GM19193 (cell line): Measurements from ENCODE around the gene IL1B.

Experiments
- POLR2A ChIP-seq: IDR thresholded peaks from 4 replicates; pipeline ENCODE4 v1.6.1; 2011; ENCODE audit not compliant: insufficient read depth, insufficient read length; ENCODE audit errors: extremely low read depth

The IL1B gene

DNA sequence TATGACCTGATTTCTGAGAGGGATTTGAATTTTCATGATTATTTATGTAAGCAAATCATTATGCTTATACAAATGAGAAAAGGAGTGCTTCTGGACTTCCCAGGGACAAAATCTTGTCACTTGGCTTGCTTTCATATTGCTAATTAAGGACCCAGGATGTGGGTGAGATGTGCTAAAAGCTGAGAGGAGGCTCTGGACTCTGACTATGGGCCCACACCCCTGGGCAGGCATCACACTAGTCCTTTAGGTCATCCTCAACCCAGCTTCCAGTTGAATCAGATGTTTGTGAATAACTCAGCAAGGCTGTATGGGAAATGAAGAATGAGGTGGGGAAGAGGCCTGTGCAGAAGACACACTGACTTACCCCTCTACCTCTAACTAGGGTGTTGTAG, 11.9 kb downstream of the IL1B start:
- no peak for TF ChIP-seq POLR2A

DNA sequence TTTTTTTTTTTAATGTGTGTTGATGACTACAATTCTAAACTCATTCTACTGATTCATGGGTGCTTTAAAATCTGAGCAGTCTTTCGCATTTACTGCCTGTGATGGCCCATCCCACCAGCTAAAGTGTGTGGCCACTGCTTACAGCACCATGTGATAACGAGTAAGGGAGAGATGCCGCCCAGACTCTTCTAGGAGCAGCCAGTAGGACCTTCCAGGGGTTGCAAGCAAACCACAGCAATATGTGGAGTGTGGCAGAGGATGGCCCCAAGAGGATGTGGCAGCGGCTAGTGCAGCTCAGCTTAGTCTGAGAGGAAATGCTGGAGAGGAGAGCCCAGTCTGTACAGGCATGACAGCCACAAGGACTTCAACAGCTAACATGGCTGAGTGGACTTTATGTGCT, 14.9 kb downstream of the IL1B start:
- TF ChIP-seq POLR2A: no peak

DNA sequence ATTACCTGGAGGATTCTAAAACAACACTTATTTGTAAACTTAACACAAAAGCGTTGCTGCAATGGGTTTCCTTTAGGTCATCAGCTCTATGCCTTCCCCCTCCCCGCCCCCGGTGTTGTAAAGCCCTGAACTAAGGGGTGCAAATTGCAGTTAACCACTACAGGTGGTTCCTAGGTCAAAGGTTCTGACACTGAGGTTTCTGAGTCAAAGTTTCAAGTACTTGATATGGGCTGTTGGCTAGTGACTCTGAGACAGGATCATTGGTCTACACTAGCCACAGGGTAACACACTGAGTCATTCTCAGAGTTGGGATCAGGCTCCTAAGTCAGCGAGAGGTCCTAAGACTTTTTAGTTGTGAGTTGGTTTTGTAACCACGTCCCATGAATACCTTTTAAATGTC, 15.4 kb downstream of the IL1B start:
- TF ChIP-seq POLR2A: no peak

DNA sequence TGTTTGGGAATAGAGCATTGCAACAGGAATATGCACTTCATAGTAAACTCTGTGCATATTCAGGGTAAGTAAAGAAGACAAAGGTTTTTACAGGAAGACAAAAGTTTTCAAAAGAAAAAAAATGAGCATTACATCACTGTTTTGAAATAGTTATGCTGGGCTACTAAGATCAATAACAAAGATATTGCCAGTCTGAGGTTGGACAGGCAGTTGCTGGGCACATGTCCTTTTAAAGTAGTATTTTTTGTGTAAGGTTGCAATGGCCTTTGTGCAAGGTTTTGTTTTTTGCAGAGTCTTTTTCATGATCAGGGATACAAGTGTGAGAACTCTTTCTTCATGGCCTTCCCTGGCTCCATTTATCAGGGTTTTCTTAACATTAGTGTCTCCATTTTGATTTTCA, 16.2 kb downstream of the IL1B start:
- no peak for TF ChIP-seq POLR2A

DNA sequence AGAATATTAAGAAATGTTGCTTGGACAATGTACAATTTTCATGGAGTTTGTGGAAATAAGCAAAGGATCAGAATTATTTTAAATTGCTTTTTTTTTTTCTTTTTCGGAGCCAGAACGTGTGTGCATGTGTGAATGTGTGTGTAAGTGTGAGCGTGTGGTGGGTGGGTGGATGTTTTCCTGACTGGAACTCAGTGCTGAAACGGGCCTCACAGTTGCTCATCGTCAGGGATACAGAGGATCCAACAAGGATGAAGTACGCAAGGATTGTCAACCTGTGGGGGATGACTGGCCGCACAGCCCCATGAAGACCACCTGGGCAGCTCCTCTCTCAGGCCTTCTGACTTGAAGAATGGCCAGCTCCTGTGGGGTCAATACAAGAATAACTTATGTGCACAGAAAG, 17.5 kb downstream of the IL1B start:
- TF ChIP-seq POLR2A: no peak

DNA sequence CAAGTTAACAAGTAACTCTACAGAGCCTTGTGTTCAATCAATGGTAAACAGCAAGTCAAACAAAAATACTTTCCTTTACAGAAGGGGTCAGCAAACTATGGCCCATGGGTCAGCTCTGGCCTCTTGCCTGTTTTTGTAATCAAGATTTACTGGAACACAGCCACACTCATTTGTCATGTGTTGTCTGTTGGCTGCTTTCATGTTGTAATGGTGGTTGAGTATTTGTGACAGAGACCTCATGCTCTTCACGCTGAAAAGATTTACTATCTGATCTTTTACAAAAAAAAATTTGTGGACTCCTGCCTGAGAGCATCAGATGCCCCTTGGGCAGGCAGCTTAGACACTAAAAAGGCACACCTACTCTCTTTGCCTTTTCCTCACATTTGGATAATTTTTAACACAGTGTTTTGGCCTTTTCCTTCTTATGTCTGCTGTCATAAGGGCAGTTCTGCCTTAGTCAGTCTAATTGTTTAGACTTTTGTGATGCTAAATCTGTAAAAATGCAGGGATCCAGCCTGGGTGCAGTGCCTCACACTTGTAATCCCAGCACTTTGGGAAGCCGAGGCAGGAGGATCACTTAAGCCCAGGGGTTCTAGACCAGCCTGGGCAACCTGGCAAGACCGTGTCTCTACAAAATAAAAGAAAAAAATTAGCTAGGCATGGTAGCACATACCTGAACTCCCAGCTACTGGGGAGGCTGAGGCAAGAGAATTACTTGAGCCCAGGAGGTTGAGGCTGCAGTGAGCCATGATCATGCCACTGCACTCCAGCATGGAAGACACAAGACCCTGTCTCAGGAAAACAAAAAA, 18.3 kb downstream of the IL1B start:
- no peak for TF ChIP-seq POLR2A

DNA sequence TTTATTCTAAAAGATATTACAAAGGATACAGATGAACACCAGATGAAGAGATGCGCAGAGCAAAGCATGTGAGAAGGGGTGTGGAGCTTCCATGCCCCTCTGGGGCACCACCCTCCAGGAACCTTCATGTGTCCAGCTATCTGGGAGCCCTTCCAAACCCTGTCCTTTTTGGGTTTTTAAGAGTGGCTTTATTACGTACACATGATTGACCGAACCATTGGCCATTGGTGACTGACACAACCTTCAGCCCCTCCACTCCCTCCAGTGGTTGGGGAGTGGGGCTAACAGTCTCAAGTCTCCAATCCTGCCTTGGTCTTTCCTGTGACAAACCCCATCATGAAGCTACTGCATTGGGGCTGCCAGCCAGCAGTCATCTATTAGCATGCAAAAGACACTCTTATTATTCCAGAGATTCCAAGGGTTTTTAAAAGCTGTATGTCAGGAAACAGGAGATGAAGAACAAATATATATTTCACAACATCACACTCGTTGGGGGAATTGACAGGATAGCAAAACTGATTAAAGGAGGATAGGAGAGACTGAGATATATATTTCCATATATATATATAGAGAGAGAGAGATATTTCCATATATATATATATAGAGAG, 19.4 kb downstream of the IL1B start:
- TF ChIP-seq POLR2A: no peak

DNA sequence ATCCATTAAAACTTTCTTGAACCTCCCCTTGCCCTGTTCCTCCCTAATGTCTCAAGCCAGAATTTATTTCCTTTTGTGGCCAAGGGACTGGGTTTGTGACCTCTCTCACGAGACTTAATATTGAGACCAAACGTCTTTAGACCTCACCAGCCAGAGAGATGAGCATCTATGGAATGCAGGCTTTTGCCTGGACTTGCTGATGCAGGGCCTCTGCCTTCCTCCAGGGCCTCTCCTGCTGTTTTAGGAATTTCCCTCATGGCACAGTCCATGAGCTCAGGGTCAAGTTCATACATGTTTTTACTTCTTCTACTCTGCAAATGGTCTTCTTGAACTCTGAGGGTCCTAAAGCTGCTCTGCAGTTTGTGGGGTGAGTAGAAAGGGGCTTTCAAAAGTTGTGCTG, 22.3 kb downstream of the IL1B start:
- TF ChIP-seq POLR2A: no peak

DNA sequence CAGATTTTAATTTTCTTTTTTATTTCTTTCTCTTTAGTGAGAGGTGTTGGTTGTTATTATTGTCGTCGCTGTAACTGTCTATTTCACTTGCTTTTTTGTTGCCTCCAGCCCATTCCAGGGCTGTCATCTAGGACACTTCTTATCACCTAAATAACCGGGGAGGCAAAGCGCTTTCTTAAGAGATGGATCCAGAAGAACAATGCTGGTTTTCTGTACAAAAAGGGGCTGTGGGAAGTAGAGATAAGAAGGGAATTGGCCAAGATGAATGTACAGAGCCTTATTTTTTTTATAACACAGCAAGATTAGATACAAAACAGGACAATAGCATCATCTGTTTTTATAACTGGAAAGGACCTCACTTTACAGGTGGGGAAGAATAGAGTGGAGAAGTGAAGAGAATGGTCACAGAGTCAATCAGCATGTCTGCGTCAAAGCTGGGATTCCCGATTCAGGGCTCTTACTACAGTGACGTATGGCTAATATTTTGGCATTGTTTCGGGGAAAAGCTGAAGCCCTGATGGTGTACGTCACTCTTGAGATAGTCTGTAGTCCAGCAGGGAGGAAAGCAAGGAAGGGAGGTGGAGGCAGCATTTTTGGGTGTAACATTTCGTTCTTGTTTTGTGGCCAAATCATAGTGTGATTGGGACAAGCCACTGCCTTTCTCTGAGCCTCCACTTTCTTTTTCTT, 23.2 kb downstream of the IL1B start:
- TF ChIP-seq POLR2A: no peak

DNA sequence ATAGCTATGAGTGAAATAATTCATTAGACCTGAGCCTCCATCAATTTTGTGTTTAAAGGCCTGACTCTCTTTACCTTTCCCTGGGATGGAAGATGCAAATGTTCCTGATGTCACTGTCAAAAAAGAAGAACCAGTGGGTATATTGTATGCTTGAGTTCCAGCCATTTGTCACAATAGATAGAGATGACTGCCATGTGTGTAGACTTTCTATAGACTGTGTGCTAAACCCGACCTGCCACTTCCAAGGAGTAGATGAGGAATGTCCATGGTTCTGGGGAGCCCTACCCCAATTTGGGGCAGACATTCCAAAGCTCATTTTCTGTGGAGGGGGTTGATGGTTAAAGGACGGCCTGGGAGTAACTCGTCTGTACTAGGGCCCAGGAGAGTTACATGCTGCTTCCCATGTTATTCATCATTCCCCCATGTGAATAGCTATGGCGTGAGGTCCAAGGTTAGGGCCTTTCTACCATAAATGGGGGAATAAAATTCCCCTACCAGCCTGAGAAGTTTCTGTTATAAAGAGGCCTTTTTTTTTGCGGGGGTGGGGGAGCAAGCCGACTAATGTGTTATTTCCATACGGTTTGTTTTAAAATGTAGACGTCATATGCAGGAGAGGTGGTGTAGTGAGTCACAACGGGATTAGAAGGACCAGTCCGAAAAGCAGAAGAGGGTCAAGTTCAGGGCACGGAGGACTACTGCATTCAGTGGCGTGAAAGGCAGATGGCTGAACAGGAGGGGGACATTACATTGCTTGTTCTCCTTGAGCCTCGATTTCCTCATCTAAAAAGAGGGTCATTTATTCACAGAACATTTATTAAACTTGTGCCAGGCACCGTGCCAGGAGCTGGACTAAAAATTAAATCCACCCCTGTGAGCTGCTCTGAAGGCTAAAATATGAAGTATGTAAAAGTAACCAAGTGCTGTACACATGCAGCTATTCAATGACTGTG, 24.0 kb downstream of the IL1B start:
- no peak for TF ChIP-seq POLR2A

DNA sequence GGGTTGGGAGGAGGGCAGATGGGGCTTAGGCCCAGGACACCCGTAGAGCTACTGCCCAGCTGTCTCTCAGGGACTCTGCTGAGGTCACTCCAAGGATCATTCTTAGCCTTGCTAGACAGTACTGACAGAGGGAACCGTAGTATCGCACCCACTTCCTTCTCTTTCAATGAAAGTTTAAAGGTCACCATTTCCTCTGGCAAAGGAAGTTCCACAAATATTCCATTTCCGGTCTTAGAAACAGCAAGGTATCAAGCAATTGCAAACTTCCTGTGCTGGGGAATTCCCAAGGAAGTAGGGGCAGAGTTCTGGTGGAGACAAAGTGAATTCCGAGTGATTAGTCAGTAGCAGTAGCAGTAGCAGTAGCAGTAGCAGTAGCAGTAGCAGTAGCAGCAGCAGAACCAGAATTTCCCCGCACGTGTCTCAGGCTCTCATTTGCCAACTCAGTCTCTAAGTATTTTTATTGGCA, 24.7 kb downstream of the IL1B start:
- TF ChIP-seq POLR2A: no peak

DNA sequence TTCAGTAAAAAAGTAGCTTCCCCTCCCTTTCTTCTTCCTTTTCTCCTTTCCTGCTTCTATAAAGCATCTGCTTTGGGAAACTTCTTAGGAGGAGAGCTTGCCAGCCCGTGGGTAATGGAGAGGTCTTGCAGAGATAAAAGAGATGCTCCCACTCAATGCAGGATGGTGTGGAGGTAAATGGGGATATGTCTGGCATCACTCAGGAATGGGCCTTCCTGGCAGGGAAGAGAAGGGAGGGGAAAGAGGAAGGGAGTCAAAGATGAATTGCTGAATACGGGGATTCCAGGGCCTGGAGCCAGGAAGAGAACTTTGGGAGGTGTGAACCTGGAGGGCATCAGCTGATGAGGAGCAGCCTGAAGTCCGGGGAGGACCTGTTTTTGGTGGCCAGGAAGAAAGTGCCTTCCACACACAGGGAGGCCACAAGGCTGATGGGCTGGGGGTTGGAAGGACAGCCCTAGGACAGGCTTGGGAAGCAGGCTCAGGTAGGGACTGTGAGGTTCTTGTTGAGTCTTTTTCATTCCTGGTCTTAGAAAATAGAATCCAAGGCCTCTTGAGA, 25.2 kb downstream of the IL1B start:
- TF ChIP-seq POLR2A: no peak

DNA sequence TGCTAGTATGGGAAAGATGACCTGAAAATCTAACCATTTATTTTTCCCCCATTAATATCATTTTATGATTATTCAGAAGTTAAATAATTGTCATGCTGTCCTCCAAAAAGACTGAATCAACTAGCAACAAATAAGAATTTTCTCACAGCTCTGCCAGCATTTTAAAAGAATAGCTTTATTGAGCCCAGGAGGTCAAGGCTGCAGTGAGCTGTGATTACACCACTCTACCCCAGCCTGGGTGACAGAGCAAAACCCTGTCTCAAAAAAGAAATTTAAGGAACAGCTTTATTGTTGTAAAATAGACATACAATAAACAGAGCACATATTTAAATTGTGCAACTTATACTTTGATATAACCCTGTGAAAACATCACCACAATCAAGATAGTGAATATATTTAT, 27.5 kb downstream of the IL1B start:
- TF ChIP-seq POLR2A: no peak

DNA sequence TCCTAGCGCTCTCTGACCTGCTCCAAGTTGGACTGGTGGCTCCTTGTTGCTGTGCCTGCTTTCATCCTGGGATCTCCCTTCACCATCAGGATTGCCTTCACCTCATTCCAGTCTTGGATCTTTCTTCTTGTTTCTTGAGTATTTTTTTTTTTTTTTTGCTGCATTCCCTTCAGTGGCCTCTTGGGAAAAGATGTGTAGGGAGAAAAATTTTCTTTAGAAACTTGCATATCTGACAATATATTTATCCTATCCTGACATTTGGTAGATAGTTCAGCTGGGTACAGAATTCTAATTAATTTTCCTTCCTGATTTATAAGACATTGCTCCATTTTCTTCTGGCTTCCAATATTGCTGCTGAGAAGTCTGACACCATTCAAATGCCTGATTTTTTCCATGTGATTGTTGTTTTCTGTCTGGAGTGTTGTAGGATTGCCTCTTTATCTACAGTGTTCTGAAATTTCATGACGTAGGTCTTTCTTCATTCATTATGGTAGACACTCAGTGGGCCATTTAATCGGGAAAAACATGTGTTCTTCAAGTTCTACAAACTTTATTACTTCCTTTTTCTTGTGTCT, 29.3 kb downstream of the IL1B start:
- TF ChIP-seq POLR2A: no peak
